IMR-90 (cell line): Measurements from ENCODE around the gene ABCA12. TPM values are rescaled to one million over a fixed set of nuclear protein-coding genes. Genes with fewer than 3 reads are reported as not detected.

Experiments used
- ATAC-seq: fragments of 200-7000 bp; cut with Tn5 transposase; 2 replicates; pipeline ENCODE4 v1.9.1; 2020; ENCODE audit warnings: low read depth, mild to moderate bottlenecking, moderate library complexity
- BruUV-seq: library from RNA; stranded (reverse); fragments of 400-500 nt; replicated peaks from 2 replicates; lab custom pipeline; 2021; lab: Mats Ljungman, UMichigan
- CTCF ChIA-PET: fragments of 300-600 bp; formaldehyde crosslinking; extraction: SDS; loops from one replicate; lab custom pipeline; 2021; ENCODE audit warnings: antibody characterized with exemption; lab: Yijun Ruan, JAX
- POLR2A ChIA-PET: fragments of 300-600 bp; sonication (Branson Sonifier 250); formaldehyde crosslinking; loops from one replicate; lab custom pipeline; 2022; ENCODE audit warnings: antibody characterized with exemption; ENCODE audit not compliant: unreplicated experiment; lab: Charles Lee
- DNase-seq: peaks from one replicate; pipeline ENCODE4 v3.0.0; 2013
- H2AFZ ChIP-seq: replicated peaks from 2 replicates; pipeline ENCODE3; 2013; ENCODE audit warnings: low read length, mild to moderate bottlenecking; ENCODE audit not compliant: poor library complexity
- H2AK5ac ChIP-seq: 2 replicates; pipeline ENCODE4 v1.6.1; 2013; ENCODE audit warnings: low read depth, low read length, inconsistent platforms
- H2AK9ac ChIP-seq: replicated peaks from 2 replicates; pipeline ENCODE3; 2013; ENCODE audit warnings: mild to moderate bottlenecking, low read depth, low read length, moderate library complexity; ENCODE audit not compliant: poor library complexity
- H2BK120ac ChIP-seq: 2 replicates; pipeline ENCODE4 v1.6.1; 2013; ENCODE audit warnings: low read depth, low read length, inconsistent platforms
- H2BK15ac ChIP-seq: 3 replicates; pipeline ENCODE4 v1.6.1; 2013; ENCODE audit warnings: low read depth, low read length, inconsistent platforms
- H2BK20ac ChIP-seq: 2 replicates; pipeline ENCODE4 v1.6.1; 2013; ENCODE audit warnings: low read depth, mild to moderate bottlenecking, inconsistent platforms, low read length, moderate library complexity
- H2BK5ac ChIP-seq: 2 replicates; pipeline ENCODE4 v1.6.1; 2013; ENCODE audit warnings: mild to moderate bottlenecking, low read depth, low read length, inconsistent platforms; ENCODE audit not compliant: poor library complexity, severe bottlenecking
- H3K14ac ChIP-seq: replicated peaks from 2 replicates; pipeline ENCODE4 v1.6.1; 2013; ENCODE audit warnings: low read depth, low read length, inconsistent platforms
- H3K18ac ChIP-seq: 2 replicates; pipeline ENCODE4 v1.6.1; 2013; ENCODE audit warnings: low read depth, low read length, control low read depth
- H3K23ac ChIP-seq: 2 replicates; pipeline ENCODE4 v1.6.1; 2013; ENCODE audit warnings: low read depth, low read length, inconsistent platforms
- H3K27ac ChIP-seq: 2 replicates; pipeline ENCODE4 v1.5.1; 2013; ENCODE audit warnings: mild to moderate bottlenecking, control low read depth, low read length; ENCODE audit not compliant: insufficient read depth
- H3K27me3 ChIP-seq: 2 replicates; pipeline ENCODE4 v1.6.1; 2013; ENCODE audit warnings: low read length; ENCODE audit not compliant: control insufficient read depth, insufficient read depth
- H3K36me3 ChIP-seq: 2 replicates; pipeline ENCODE4 v1.6.1; 2013; ENCODE audit warnings: low read length, mixed read lengths; ENCODE audit not compliant: control insufficient read depth, insufficient read depth
- H3K4ac ChIP-seq: 2 replicates; pipeline ENCODE4 v1.6.1; 2013; ENCODE audit warnings: low read depth, low read length, inconsistent platforms
- H3K4me1 ChIP-seq: 2 replicates; pipeline ENCODE4 v1.6.1; 2013; ENCODE audit warnings: low read length, mixed read lengths; ENCODE audit not compliant: control insufficient read depth, insufficient read depth
- H3K4me2 ChIP-seq: 2 replicates; pipeline ENCODE4 v1.6.1; 2013; ENCODE audit warnings: low read depth, mild to moderate bottlenecking, control low read depth, low read length, moderate library complexity
- H3K4me3 ChIP-seq: 2 replicates; pipeline ENCODE4 v1.5.1; 2013; ENCODE audit warnings: low read depth, mild to moderate bottlenecking, control low read depth, low read length, moderate library complexity; ENCODE audit not compliant: insufficient read depth
- H3K56ac ChIP-seq: 2 replicates; pipeline ENCODE4 v1.6.1; 2013; ENCODE audit warnings: low read length, inconsistent platforms; ENCODE audit not compliant: insufficient read depth; ENCODE audit errors: extremely low read depth
- H3K79me1 ChIP-seq, 2 experiments: 2 replicates each; pipeline ENCODE4 v1.6.1; 2013; ENCODE audit warnings: low read length in 2 of 2, inconsistent platforms in 1 of 2, low read depth in 1 of 2
- H3K9ac ChIP-seq: 2 replicates; pipeline ENCODE4 v1.6.1; 2013; ENCODE audit warnings: low read depth, low read length, control low read depth
- H3K9me1 ChIP-seq: 2 replicates; pipeline ENCODE4 v1.6.1; 2013; ENCODE audit warnings: low read length, inconsistent platforms; ENCODE audit not compliant: insufficient read depth
- H3K9me3 ChIP-seq: 2 replicates; pipeline ENCODE4 v1.6.1; 2013; ENCODE audit warnings: low read length; ENCODE audit not compliant: control insufficient read depth, insufficient read depth
- H4K20me1 ChIP-seq: 2 replicates; pipeline ENCODE4 v1.6.1; 2013; ENCODE audit warnings: low read length, inconsistent platforms; ENCODE audit not compliant: insufficient read depth
- H4K5ac ChIP-seq: 2 replicates; pipeline ENCODE4 v1.6.1; 2013; ENCODE audit warnings: mild to moderate bottlenecking, low read depth, low read length, control low read depth
- H4K8ac ChIP-seq, 2 experiments: 2 replicates each; pipeline ENCODE4 v1.6.1; 2013; ENCODE audit warnings: low read depth in 2 of 2, low read length in 2 of 2, control low read depth in 1 of 2, inconsistent platforms in 1 of 2
- H4K91ac ChIP-seq: 2 replicates; pipeline ENCODE4 v1.6.1; 2013; ENCODE audit warnings: low read depth, low read length, inconsistent platforms; ENCODE audit not compliant: insufficient read depth
- CEBPB ChIP-seq: IDR thresholded peaks from 2 replicates; pipeline ENCODE4 v1.6.1; 2012; ENCODE audit warnings: low read depth, low read length, improper control_type of control experiment
- CHD1 ChIP-seq: IDR thresholded peaks from 2 replicates; pipeline ENCODE4 v1.6.1; 2012; ENCODE audit warnings: low read depth, low read length, improper control_type of control experiment
- FOS ChIP-seq: fragments of 150-350 bp; IDR thresholded peaks from 2 replicates; pipeline ENCODE4 v1.6.1; 2016; ENCODE audit warnings: low read depth, low read length
- MAFK ChIP-seq: IDR thresholded peaks from 2 replicates; pipeline ENCODE4 v1.6.1; 2012; ENCODE audit warnings: low read depth, low read length, improper control_type of control experiment
- POLR2A ChIP-seq: IDR thresholded peaks from 2 replicates; pipeline ENCODE4 v1.6.1; 2012; ENCODE audit warnings: mild to moderate bottlenecking, low read depth, low read length
- RAD21 ChIP-seq: IDR thresholded peaks from 2 replicates; pipeline ENCODE4 v1.6.1; 2012; ENCODE audit warnings: low read length, improper control_type of control experiment
- RCOR1 ChIP-seq: IDR thresholded peaks from 2 replicates; pipeline ENCODE4 v1.6.1; 2012; ENCODE audit warnings: mild to moderate bottlenecking, low read length, improper control_type of control experiment; ENCODE audit not compliant: insufficient replicate concordance
- RFX5 ChIP-seq: IDR thresholded peaks from 2 replicates; pipeline ENCODE4 v1.8.0; 2012; ENCODE audit warnings: low read depth, mild to moderate bottlenecking, low read length, moderate library complexity
- SMC3 ChIP-seq: fragments of 150-350 bp; IDR thresholded peaks from 2 replicates; pipeline ENCODE4 v1.6.1; 2016; ENCODE audit warnings: low read depth, mild to moderate bottlenecking, antibody characterized with exemption, low read length, moderate library complexity
- WGBS, 2 experiments: methylation state at CpG; one replicate each; pipeline versions ENCODE4 v1.1.5 to v1.1.7; 2013; ENCODE audit warnings: missing lambda C conversion rate in 2 of 2; ENCODE audit not compliant: insufficient read length in 1 of 2; ENCODE audit errors: extremely low coverage in 2 of 2; 5-methylcytosine and 5-hydroxymethylcytosine counted together
- dilution Hi-C: fragments of 300-500 bp; cut with HindIII; formaldehyde crosslinking; loops from one replicate; pipeline ENCODE4 v1.14.3; 2018; ENCODE audit warnings: low sequenced_read_pairs; ENCODE audit not compliant: unreplicated experiment
- in situ Hi-C: fragments of 300-500 bp; cut with MboI; formaldehyde crosslinking; loops from 3 replicates; pipeline ENCODE4 v1.14.3; 2019; ENCODE audit warnings: low sequenced_read_pairs, inconsistent platforms, mixed read lengths
- intact Hi-C: fragments of 100-400 bp; cut with micrococcal nuclease; formaldehyde crosslinking; loops from 2 replicates; pipeline ENCODE4 v1.10.0; 2022
- polyA plus RNA-seq, 3 experiments: library from polyadenylated mRNA; depleted of rRNA; stranded (reverse); fragments of >200 nt; gene quantifications; 2 replicates each; pipeline ENCODE4 v1.2.3, GENCODE V29; 2012; ENCODE audit warnings: low replicate concordance in 1 of 3
- total RNA-seq: library from RNA; depleted of rRNA; stranded (reverse); fragments of >200 nt; gene quantifications from 2 replicates; pipeline ENCODE4 v1.2.3, GENCODE V29; 2012
- TF ChIP-seq, protein P1 (sequence below): fragments of 150-350 bp; IDR thresholded peaks from 2 replicates; pipeline ENCODE4 v1.6.1; 2016; ENCODE audit warnings: low read depth, mild to moderate bottlenecking, low read length, moderate library complexity, borderline replicate concordance
- TF ChIP-seq, protein P2 (sequence below): conservative IDR thresholded peaks from 2 replicates; pipeline ENCODE4 v1.5.1; 2012; ENCODE audit warnings: mild to moderate bottlenecking, low read depth, low read length, improper control_type of control experiment
- TF ChIP-seq, protein P3 (sequence below): fragments of 150-350 bp; IDR thresholded peaks from 2 replicates; pipeline ENCODE4 v1.6.1; 2017; ENCODE audit warnings: mild to moderate bottlenecking, antibody characterized with exemption, low read length, low read depth

ABCA12 gene
- total and polyA plus RNA-seq, 2 of the 4 experiments (the other 2 are of a cell fraction): under 0.01 TPM; not detected in 1

DNA sequence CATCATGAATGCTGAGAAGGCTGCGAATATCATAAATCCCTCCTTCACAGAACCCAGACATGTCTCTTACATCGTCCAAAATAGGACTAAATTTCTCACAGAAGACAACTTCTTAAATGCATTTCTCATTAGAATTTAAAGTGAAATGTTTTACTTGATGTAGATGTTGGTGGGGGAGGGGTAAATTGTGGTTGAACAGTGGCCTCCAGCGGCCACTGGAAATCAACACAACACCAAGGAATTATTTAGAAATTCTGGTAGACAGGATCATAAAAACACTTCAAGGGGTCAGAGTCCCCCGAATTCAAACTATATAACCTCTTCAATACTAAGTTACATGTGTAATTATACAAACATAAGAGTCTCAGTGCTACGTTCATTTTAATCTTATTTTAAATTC, 135.9 kb downstream of the ABCA12 start:
- no TSS peak for BruUV-seq
- ATAC-seq: 0 out of 2 replicates have a peak, but pooled peaks have one; percentile 57
- Histone ChIP-seq H3K14ac (no peak overlapping the region), H4K20me1 (no peaks in the 10 kb centered on the region), H3K27me3 (no peaks in the 10 kb centered on the region; the same call in 1 of the 2 replicates), H3K23ac (no peak overlapping the region), H2BK20ac (no peak overlapping the region), H3K9me1 (no peaks in the 10 kb centered on the region), H3K27ac (no peak overlapping the region), H2AK9ac (no peak overlapping the region), H4K5ac (no peak overlapping the region), H3K9ac (no peak overlapping the region), H3K4me3 (no peak overlapping the region), H3K9me3 (no peaks in the 10 kb centered on the region), H2BK120ac (no peak overlapping the region), H2BK15ac (no peak overlapping the region), H2BK5ac (no peak overlapping the region), H3K79me1 (no peaks in the 10 kb centered on the region), H3K36me3 (no peaks in the 10 kb centered on the region), H3K56ac (no peak overlapping the region), H3K4me1 (no peaks in the 10 kb centered on the region), H2AK5ac (no peak overlapping the region), H4K91ac (no peak overlapping the region), H2AFZ (no peak overlapping the region), H3K4me2 (no peak overlapping the region), H4K8ac (no peak overlapping the region), H3K4ac (no peak overlapping the region), H3K18ac (no peak overlapping the region)
- in situ Hi-C loops (no loop called here), dilution Hi-C loops (no loop called here), intact Hi-C loops (loop anchor here (2.0 kb wide), 1 partner anchor 1196 kb away; no protein-coding TSS in a partner anchor)
- CTCF ChIA-PET: no interaction called here
- TF ChIP-seq SMC3 (peak; percentile 31; the same call in 1 of the 2 replicates), RCOR1 (no peak), FOS (no peak), CHD1 (no peak), POLR2A (no peak), RAD21 (peak; percentile 48), CEBPB (no peak), MAFK (no peak), RFX5 (no peak)
- TF ChIP-seq, protein P1, sequence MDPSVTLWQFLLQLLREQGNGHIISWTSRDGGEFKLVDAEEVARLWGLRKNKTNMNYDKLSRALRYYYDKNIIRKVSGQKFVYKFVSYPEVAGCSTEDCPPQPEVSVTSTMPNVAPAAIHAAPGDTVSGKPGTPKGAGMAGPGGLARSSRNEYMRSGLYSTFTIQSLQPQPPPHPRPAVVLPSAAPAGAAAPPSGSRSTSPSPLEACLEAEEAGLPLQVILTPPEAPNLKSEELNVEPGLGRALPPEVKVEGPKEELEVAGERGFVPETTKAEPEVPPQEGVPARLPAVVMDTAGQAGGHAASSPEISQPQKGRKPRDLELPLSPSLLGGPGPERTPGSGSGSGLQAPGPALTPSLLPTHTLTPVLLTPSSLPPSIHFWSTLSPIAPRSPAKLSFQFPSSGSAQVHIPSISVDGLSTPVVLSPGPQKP: no peak
- TF ChIP-seq, protein P2, sequence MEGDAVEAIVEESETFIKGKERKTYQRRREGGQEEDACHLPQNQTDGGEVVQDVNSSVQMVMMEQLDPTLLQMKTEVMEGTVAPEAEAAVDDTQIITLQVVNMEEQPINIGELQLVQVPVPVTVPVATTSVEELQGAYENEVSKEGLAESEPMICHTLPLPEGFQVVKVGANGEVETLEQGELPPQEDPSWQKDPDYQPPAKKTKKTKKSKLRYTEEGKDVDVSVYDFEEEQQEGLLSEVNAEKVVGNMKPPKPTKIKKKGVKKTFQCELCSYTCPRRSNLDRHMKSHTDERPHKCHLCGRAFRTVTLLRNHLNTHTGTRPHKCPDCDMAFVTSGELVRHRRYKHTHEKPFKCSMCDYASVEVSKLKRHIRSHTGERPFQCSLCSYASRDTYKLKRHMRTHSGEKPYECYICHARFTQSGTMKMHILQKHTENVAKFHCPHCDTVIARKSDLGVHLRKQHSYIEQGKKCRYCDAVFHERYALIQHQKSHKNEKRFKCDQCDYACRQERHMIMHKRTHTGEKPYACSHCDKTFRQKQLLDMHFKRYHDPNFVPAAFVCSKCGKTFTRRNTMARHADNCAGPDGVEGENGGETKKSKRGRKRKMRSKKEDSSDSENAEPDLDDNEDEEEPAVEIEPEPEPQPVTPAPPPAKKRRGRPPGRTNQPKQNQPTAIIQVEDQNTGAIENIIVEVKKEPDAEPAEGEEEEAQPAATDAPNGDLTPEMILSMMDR: peak; percentile 62
- TF ChIP-seq, protein P3, sequence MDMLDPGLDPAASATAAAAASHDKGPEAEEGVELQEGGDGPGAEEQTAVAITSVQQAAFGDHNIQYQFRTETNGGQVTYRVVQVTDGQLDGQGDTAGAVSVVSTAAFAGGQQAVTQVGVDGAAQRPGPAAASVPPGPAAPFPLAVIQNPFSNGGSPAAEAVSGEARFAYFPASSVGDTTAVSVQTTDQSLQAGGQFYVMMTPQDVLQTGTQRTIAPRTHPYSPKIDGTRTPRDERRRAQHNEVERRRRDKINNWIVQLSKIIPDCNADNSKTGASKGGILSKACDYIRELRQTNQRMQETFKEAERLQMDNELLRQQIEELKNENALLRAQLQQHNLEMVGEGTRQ: no peak
- DNase-seq: peak; percentile 46
- WGBS, 2 experiments: no CpG with 5 or more reads among the region's 5 CpGs
- POLR2A ChIA-PET: no interaction called here
